ENCODE results near the gene PIGV.

Gene PIGV

GRCh38 chr1:26774462-26774861 lies 13.3 kb upstream of the PIGV start:
- DNase-seq: no peak

GRCh38 chr1:26775666-26776065 lies 12.1 kb upstream of the PIGV start:
- DNase-seq: no peak

- no peak for DNase-seq
Observed at GRCh38 chr1:26779098-26779668, 8.6 kb upstream of the PIGV start.

GRCh38 chr1:26780344-26780957 lies 7.3 kb upstream of the PIGV start:
- no peak for DNase-seq

GRCh38 chr1:26781206-26781825 lies 6.4 kb upstream of the PIGV start:
- no peak for DNase-seq

- no peak for DNase-seq
Observed at GRCh38 chr1:26782521-26783212, 5.1 kb upstream of the PIGV start.

GRCh38 chr1:26783646-26784022 lies 4.1 kb upstream of the PIGV start:
- DNase-seq: no peak

- DNase-seq: no peak
Observed at GRCh38 chr1:26784023-26784871, 3.5 kb upstream of the PIGV start.

GRCh38 chr1:26784886-26785285 lies 2.9 kb upstream of the PIGV start:
- no peak for DNase-seq

GRCh38 chr1:26785611-26786436 lies 1.9 kb upstream of the PIGV start:
- no peak for DNase-seq

GRCh38 chr1:26786437-26787380 lies 1.0 kb upstream of the PIGV start:
- DNase-seq: no peak

GRCh38 chr1:26787381-26787705 lies 407 bp upstream of the PIGV start:
- no peak for DNase-seq

- no peak for DNase-seq
Observed at GRCh38 chr1:26788515-26788785, 700 bp downstream of the PIGV start.

GRCh38 chr1:26788836-26789611 lies 1.3 kb downstream of the PIGV start:
- DNase-seq: peak; percentile 81

- no peak for DNase-seq
Observed at GRCh38 chr1:26789612-26789865, 1.8 kb downstream of the PIGV start.

GRCh38 chr1:26789931-26790330 lies 2.2 kb downstream of the PIGV start:
- DNase-seq: no peak

- no peak for DNase-seq
Observed at GRCh38 chr1:26790551-26790953, 2.8 kb downstream of the PIGV start.

- DNase-seq: no peak
Observed at GRCh38 chr1:26791148-26791547, 3.4 kb downstream of the PIGV start.

GRCh38 chr1:26791626-26792025 lies 3.9 kb downstream of the PIGV start:
- DNase-seq: no peak

- DNase-seq: no peak
Observed at GRCh38 chr1:26792924-26793323, 5.2 kb downstream of the PIGV start.

- DNase-seq: no peak
Observed at GRCh38 chr1:26794391-26794790, 6.6 kb downstream of the PIGV start.
